Epithelial cell of prostate (primary cell): ENCODE measurements around the gene OR7G3.

ENCODE experiments used
- DNase-seq: peaks from one replicate; pipeline ENCODE4 v3.0.0-alpha.2; 2011; ENCODE audit warnings: low read depth, low spot score
- H3K27ac ChIP-seq: fragments of 450-650 bp; 2 replicates; pipeline ENCODE4 v1.5.1; 2017; ENCODE audit warnings: mild to moderate bottlenecking

The OR7G3 gene

GRCh38 chr19:9126900-9127405, at the start of gene OR7G3:
Gene OR7G3, minus strand, starts transcription at chr19:9126950. Its CDS starts 0 bp downstream, at chr19:9126950.
- DNase-seq = no peak
- H3K27ac ChIP-seq = no peak within 1 kb of the TSS

- DNase-seq = no peak
- no peak overlapping the region for H3K27ac ChIP-seq
These were observed 48.6 kb upstream of the OR7G3 start for GRCh38 chr19:9175326-9175725.

GRCh38 chr19:9171393-9171991, 44.7 kb upstream of the OR7G3 start:
- no peak overlapping the region for H3K27ac ChIP-seq
- DNase-seq = no peak

- no peak for DNase-seq
- H3K27ac ChIP-seq = no peak overlapping the region
These were observed 40.1 kb upstream of the OR7G3 start for GRCh38 chr19:9166846-9167245.

DNA sequence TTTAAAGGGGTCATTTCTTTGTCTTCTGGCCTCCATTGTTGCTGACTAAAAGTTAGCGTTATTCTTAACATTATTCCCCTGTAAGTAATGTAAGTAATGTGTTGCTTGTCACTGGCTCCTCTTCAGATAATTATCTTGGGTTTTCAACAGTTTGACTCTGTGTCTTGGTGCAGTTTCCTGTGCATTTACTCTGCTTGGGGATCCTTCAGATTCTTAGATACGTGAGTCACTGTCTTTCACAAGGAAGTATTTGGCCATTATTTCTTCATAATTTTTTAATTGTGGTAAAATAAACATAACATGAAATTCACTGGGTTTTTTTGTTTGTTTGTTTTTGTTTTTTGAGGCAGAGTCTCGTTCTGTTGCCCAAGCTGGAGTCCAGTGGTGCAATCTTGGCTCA, 38.5 kb upstream of the OR7G3 start:
- no peak overlapping the region for H3K27ac ChIP-seq
- no peak for DNase-seq

DNA sequence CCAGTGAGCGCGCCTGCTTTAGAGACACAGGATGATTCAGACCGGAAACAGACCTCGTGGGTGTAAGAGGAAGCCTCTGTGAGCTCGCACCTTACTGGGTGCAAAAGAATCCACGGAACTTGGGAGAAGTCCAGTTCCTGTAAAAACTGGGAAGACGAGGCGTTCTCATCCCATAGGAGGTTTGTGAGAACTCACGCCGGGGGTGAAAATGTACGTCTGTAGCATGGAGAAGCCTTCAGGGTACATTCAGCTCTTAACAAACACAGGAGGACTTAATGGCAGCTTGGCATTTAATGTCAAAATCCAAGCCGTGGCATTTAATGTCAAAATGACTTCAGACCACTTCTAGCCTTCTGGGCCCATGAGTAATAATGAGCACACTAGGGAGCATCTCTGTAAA, 34.7 kb upstream of the OR7G3 start:
- DNase-seq = no peak
- H3K27ac ChIP-seq = no peak overlapping the region

DNA sequence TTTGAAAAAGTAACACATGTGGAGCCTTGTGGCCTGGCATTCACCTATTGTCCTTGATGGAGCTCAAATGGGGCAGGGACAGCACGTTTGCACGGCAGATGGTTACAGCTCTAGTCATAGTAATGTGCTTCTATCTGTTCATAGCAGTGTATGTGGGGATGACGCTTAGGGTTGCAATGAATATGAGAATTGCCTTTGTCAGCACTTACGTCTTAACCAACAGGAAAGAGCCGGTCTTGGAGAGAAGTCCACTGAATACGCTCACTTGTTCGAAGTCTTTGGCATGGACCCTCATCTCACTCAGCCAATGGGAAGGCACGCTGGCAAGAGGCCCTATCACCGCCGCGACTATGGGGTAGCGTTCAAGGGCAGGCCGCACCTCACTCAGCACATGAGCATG, 33.1 kb upstream of the OR7G3 start:
- no peak overlapping the region for H3K27ac ChIP-seq
- no peak for DNase-seq

DNA sequence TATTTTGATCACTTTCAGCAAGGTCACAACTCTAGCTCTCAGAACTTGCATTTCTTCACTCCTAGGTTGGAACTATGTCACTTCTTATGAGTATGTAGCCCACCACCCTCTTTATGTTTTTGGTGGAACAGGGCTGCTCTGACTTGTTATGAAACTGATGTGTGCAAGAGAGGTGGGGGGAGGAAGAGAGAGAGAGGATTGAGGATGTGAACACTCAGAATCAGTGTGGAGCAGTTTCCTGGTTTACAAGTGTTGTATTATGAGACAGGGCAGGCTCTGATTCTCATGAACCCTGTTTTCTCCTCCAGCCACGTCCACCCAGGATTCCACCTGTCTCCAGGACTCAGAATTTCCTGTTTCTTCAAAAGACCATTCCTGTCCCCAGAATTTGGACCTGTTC, 29.6 kb upstream of the OR7G3 start:
- no peak for DNase-seq
- no peak overlapping the region for H3K27ac ChIP-seq

- H3K27ac ChIP-seq = no peak overlapping the region
- DNase-seq = no peak
These were observed 28.8 kb upstream of the OR7G3 start for GRCh38 chr19:9155591-9155990.

DNA sequence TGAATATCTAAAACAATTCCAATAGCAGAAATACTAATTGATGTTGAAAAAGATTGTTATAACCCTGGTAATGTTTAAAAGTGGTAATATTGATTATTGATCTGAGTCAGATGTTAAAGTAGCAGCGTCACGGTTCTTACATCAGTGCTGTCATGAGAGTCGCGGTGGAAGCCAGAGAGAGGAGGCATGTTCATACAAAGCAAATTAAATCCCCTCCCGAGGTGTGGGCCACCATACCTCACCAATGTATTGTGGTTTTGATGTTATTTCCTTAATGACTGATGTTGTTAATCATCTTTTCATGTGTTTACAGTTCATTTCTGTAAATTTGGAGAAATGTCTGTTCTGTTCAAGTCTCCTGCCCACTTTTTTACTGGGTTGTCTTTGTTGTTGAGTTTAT, 24.6 kb upstream of the OR7G3 start:
- no peak for DNase-seq
- no peak overlapping the region for H3K27ac ChIP-seq

DNA sequence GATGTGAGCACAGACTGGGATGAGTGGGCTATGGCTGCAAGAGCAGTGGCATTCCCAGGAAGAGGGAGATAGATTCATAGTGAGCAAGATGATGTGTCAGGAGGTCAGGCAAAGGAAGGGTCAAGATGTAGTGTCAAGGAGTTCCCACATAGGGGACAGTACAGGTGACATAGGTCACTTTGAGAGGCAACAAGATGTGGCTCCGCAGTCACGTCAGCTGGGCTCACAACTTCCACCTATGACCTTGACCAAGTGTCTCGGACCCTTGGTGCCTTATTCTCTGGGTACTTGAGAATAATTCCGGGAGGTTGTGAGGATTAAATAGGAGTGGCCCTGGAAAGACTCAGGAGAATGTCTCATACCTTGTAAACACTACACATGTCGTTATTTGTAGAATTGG, 23.9 kb upstream of the OR7G3 start:
- H3K27ac ChIP-seq = peak overlapping the region; percentile 18
- no peak for DNase-seq

DNA sequence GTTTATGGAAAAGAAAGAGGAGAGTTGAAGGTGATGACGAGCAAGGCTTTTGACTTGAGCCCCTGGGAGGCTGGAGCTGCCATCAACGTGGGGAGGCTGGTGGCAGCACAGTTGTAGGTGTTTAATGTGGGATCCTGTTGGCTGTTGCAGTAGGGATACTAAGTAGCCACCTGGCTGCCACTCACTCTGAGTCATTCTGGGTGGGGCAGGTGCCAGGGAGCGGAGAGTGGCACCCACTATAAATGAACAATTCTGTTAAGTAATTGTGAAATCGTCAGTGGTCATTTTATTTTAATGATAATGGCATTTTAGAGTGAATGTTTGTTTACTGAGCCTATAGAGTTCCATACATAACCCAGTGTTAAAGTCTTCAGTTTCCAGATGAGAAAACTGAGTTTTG, 23.2 kb upstream of the OR7G3 start:
- peak; percentile 10 for DNase-seq
- H3K27ac ChIP-seq = peak overlapping the region; percentile 18

GRCh38 chr19:9148697-9149096, 21.9 kb upstream of the OR7G3 start:
- H3K27ac ChIP-seq = no peak overlapping the region
- no peak for DNase-seq

DNA sequence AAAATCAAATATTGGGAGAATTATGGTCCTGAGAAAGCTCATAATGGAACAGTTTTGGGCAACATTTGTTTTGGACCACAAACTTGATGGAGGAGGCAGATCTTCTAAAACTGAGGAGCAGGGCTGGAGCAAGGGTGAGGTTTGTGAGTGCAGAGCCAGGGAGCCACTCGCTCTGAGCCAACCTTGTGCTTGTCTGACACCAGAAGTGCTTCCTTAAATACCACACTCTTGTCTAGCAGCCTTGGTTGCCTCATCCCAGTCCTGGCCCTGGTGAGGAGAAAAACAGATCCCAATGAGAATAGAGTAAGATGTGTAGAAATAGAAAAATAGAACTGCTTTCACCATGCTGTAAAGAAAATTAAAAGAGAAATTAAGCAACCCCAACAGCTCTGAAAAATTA, 20.1 kb upstream of the OR7G3 start:
- H3K27ac ChIP-seq = no peak overlapping the region
- no peak for DNase-seq

DNA sequence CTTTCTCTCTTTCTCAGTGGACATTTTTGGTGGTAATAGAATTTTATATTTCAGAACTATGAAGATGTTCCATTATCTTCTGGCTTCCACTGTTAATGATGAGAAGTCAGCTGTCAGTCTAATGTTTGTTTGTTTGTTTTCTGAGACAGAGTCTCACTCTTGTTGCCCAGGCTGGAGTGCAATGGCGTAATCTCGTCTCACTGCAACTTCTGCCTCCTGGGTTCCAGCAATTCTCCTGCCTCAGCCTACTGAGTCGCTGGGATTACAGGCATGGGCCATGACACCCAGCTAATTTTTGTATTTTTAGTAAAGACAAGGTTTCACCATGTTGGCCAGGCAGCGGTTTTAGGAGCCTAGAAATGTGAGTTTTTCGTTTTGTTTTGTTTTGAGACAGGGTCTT, 18.2 kb upstream of the OR7G3 start:
- H3K27ac ChIP-seq = no peak overlapping the region
- no peak for DNase-seq

DNA sequence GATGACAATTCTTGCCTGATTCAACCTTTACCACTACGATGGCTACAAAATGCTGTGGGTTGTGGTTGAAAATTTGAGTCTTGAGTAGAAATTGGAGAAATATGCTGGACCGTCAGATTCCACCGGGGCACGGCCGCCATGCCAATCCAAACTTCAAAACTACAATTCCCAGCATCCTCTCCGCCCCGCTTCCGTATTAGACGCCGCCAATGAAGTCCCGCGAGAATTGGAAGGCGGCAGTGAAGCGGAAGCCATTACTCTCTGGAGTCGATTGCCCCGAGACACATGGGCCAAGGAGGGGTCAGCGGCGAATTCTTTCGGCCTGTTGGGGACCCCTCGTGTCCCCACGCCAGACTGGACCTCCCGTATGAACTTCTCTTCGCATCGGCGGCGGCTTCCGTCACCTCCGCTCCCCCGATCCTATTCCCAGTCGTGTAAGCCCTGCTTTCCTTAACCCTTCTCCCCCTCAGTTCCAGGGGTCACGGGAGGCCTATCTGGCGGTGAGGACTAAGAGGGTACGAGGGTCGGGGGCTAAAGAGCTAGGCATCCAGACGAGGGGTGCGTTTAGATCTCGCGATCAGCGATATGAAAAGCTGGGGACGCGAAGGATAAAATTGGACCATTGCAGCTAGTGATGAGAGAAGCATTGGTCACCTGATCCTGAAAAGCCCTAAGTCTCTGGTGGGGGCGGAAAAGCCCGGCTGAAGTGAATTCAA, 13.6 kb upstream of the OR7G3 start, which contains the start of gene ZNF317:
TSS of gene ZNF317 (plus strand) at position 239 of the 716 bp plus-strand sequence. CDS start 15,620 bp downstream, outside the sequence.
- peak; percentile 62 for DNase-seq
- H3K27ac ChIP-seq = peak within 1 kb of the TSS; percentile 50

GRCh38 chr19:9139609-9140158, 12.9 kb upstream of the OR7G3 start:
- peak overlapping the region; percentile 50 for H3K27ac ChIP-seq
- no peak for DNase-seq

- no peak for DNase-seq
These were observed 5.7 kb upstream of the OR7G3 start for GRCh38 chr19:9132422-9132821.

DNA sequence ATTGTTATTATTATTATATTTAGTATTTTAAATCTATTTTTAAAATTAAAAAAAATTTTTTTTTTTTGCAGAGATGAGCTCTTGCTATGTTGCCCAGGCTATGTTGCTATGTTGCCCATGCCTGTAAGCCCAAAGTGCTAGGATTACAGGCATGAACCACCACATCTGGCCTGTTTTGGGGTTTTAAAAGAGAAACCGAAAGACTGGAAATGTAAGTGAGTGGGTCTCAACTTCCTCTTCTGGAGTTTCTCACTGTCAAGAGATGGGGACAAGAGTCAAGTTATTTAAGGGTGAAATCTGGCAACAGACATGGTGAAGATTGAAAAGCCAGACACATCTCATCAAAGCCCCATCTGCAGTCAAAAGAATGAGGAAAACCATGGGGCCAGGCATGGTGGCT, 4.2 kb upstream of the OR7G3 start:
- no peak overlapping the region for H3K27ac ChIP-seq
- DNase-seq = no peak

More at GRCh38 chr19:9132422-9132821, 5.7 kb upstream of the OR7G3 start:
- H3K27ac ChIP-seq = no peak overlapping the region

DNA sequence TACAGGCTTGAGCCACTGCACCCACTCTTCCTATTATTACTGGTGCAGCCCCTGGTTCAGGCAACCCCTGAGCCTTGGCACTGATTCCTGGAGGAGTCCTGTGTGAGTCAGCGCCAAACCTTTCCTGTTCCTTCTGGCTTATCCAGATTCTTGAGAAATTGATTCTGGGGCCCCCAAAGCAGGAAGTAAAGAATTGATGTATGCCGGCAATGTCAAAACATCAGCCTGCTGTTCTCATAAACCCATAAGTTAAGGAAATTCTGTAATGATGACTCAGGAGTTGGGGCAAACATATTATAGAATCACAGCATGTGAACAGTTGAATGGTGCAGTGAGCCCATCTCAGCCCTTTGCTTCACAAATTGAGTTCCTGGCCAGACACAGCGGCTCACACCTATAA, 1.4 kb upstream of the OR7G3 start:
- DNase-seq = peak; percentile 10
- no peak overlapping the region for H3K27ac ChIP-seq

DNA sequence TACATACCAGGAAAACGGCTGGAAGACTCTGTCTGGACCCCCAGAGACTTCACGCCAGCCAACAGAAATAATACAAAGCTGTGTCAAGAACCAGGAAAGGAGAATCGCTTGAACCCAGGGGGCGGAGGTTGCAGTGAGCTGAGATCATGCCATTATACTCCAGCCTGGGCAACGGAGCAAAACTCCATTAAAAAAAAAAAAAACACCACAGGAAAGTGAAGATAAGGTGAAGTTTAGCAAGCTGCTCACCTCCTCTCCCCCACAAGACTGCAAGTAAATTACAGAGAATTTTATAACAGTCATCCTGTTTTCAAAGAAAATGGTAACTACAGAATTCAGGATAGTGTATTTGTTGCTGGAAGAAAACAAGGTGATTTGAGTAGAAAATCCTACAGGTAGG, 10.2 kb downstream of the OR7G3 start:
- H3K27ac ChIP-seq = no peak overlapping the region
- no peak for DNase-seq
